HG02840 (cell line): ENCODE data around the gene INCA1.

ENCODE experiments used
- ATAC-seq: cut with Tn5 transposase; IDR thresholded peaks from one replicate; pipeline ENCODE4 v1.9.1; 2021; ENCODE audit warnings: mild to moderate bottlenecking, moderate library complexity, moderate number of reproducible peaks; ENCODE audit not compliant: unreplicated experiment, low FRiP score

INCA1 gene

GRCh38 chr17:5014357-5014756 lies 17.0 kb upstream of the INCA1 start:
- no peak for ATAC-seq

GRCh38 chr17:5011928-5012327 lies 14.6 kb upstream of the INCA1 start:
- no peak for ATAC-seq

- ATAC-seq = no peak
Measured at GRCh38 chr17:5003214-5003867, 6.0 kb upstream of the INCA1 start.

GRCh38 chr17:5002121-5002788 lies 4.9 kb upstream of the INCA1 start:
- ATAC-seq = no peak

- ATAC-seq = no peak
Measured at GRCh38 chr17:5000237-5000639, 2.9 kb upstream of the INCA1 start.

- ATAC-seq = no peak
Measured at GRCh38 chr17:4999430-5000093, 2.2 kb upstream of the INCA1 start.

GRCh38 chr17:4998732-4999429 lies 1.6 kb upstream of the INCA1 start:
- no peak for ATAC-seq

GRCh38 chr17:4998027-4998731 lies 857 bp upstream of the INCA1 start:
- peak; percentile 14 for ATAC-seq

- no peak for ATAC-seq
Measured at GRCh38 chr17:4994081-4994595, 3.2 kb downstream of the INCA1 start.

GRCh38 chr17:4987767-4988567 lies 9.4 kb downstream of the INCA1 start:
- ATAC-seq = no peak

- ATAC-seq = peak; percentile 65
Measured at GRCh38 chr17:4986951-4987766, 10.2 kb downstream of the INCA1 start, which contains the start of gene CAMTA2. TSS of gene CAMTA2 (minus strand) at chr17:4987675. CDS start at chr17:4986222, 1,453 bp downstream.

- ATAC-seq = no peak
Measured at GRCh38 chr17:4986403-4986802, 10.9 kb downstream of the INCA1 start.

- ATAC-seq = no peak
Measured at GRCh38 chr17:4982305-4982704, 15.0 kb downstream of the INCA1 start.

- no peak for ATAC-seq
Measured at GRCh38 chr17:4980644-4981216, 16.6 kb downstream of the INCA1 start.

GRCh38 chr17:4978726-4979125 lies 18.6 kb downstream of the INCA1 start:
- no peak for ATAC-seq

GRCh38 chr17:4974115-4974670 lies 23.1 kb downstream of the INCA1 start:
- no peak for ATAC-seq

GRCh38 chr17:4973256-4974114 lies 23.8 kb downstream of the INCA1 start:
- ATAC-seq = no peak
